ENCODE measurements around the gene CCNI. TPM values are rescaled to one million over a fixed set of nuclear protein-coding genes. Genes with fewer than 3 reads are reported as not detected.
A peak's percentile ranks its signal among the peaks of the same experiment; 100 is the strongest.

The CCNI gene
- total and polyA plus RNA-seq, 2 of the 13 experiments (the other 11 are each of a cell fraction or from before 2014, with no cell fraction given), result 43.5 to 122 TPM

GRCh38 chr4:77023920-77024319, 51.9 kb downstream of the CCNI start (continued):
- TF ChIP-seq ZNF280D (CRISPR knock-in tag; IDR thresholded peaks at IDR 0.05) (0 out of 2 replicates have a peak, but pooled peaks have one; percentile 37), RFX5 (IDR thresholded peaks at IDR 0.05; ENCODE audit: low read depth, low read length) (no peak), PHF20 (CRISPR knock-in tag; IDR thresholded peaks at IDR 0.05) (no peak), FOXK1 (CRISPR knock-in tag; IDR thresholded peaks at IDR 0.05; ENCODE audit: borderline replicate concordance, low read depth) (peak; percentile 62; the same call in 1 of the 2 replicates), ZNF792 (CRISPR knock-in tag; IDR thresholded peaks at IDR 0.05) (no peak; the same call in 1 of the 2 replicates), RNF2 (conservative IDR thresholded peaks at IDR 0.05; ENCODE audit: low read depth) (no peak), BCL6 (CRISPR knock-in tag; IDR thresholded peaks at IDR 0.05) (peak; percentile 49), HDAC2 (CRISPR knock-in tag; IDR thresholded peaks at IDR 0.05) (peak; percentile 66; the same call in 1 of the 2 replicates), ETS1 (CRISPR knock-in tag; IDR thresholded peaks at IDR 0.05) (no peak), FOXP1 (IDR thresholded peaks at IDR 0.05) (no peak), FOXP1 (CRISPR knock-in tag; IDR thresholded peaks at IDR 0.05) (peak; percentile 90), STAG1 (CRISPR knock-in tag; IDR thresholded peaks at IDR 0.05) (peak; percentile 33; the same call in 1 of the 2 replicates), FOXP4 (CRISPR knock-in tag; IDR thresholded peaks at IDR 0.05) (peak; percentile 84), ZNF225 (CRISPR knock-in tag; IDR thresholded peaks at IDR 0.05) (no peak), NR2C2 (CRISPR knock-in tag; IDR thresholded peaks at IDR 0.05; ENCODE audit: borderline replicate concordance) (peak; percentile 64; the same call in 1 of the 2 replicates), ZMYM2 (CRISPR knock-in tag; IDR thresholded peaks at IDR 0.05) (no peak), NFKB2 (CRISPR knock-in tag; IDR thresholded peaks at IDR 0.05; ENCODE audit: borderline replicate concordance) (no peak), ZBTB33 (CRISPR knock-in tag; IDR thresholded peaks at IDR 0.05) (peak; percentile 94), DNMT3B (CRISPR knock-in tag; conservative IDR thresholded peaks at IDR 0.05) (no peak), DNMT1 (CRISPR knock-in tag; IDR thresholded peaks at IDR 0.05) (no peak), ZNF563 (CRISPR knock-in tag; IDR thresholded peaks at IDR 0.05) (no peak), SMC3 (IDR thresholded peaks at IDR 0.05; ENCODE audit: low read length) (peak; percentile 14; the same call in 1 of the 2 replicates), POGZ (CRISPR knock-in tag; IDR thresholded peaks at IDR 0.05) (peak; percentile 58; the same call in 1 of the 2 replicates)
